ENCODE results near the gene IDH3G.

DNA sequence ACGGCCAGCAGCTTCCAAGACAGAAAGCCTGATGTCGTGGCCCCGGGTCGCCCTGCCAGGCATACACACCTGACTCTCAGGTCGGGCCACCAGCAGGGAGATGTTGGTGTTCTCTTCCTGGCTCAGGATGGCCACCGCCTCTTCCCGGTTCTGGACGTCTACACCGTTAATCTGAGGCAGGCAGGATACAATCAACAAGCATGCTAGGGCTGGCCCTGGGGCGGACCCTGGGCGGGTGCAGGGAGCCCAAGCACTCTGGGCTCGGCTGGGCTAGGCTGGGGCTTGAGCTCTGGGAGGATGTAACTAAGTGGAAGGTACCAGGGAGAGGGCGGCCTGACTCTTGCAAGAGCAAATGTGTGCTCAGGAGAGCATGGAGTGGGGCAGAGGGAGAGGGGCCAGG is 11.3 kb upstream of the IDH3G start:
- TF ChIP-seq, protein P1, sequence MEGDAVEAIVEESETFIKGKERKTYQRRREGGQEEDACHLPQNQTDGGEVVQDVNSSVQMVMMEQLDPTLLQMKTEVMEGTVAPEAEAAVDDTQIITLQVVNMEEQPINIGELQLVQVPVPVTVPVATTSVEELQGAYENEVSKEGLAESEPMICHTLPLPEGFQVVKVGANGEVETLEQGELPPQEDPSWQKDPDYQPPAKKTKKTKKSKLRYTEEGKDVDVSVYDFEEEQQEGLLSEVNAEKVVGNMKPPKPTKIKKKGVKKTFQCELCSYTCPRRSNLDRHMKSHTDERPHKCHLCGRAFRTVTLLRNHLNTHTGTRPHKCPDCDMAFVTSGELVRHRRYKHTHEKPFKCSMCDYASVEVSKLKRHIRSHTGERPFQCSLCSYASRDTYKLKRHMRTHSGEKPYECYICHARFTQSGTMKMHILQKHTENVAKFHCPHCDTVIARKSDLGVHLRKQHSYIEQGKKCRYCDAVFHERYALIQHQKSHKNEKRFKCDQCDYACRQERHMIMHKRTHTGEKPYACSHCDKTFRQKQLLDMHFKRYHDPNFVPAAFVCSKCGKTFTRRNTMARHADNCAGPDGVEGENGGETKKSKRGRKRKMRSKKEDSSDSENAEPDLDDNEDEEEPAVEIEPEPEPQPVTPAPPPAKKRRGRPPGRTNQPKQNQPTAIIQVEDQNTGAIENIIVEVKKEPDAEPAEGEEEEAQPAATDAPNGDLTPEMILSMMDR (IDR thresholded peaks at IDR 0.05; ENCODE audit: low read length), result no peak
- TF ChIP-seq EZH2 (IDR thresholded peaks at IDR 0.05; ENCODE audit: borderline replicate concordance, low read length), result no peak

Data from OCI-LY1 (cell line).